Endothelial cell of umbilical vein (primary cell): Measurements from ENCODE around the gene CXCR6. TPM values are rescaled to one million over a fixed set of nuclear protein-coding genes. Genes with fewer than 3 reads are reported as not detected.

Experiments used
- BruUV-seq: library from RNA; stranded (reverse); fragments of 400-500 nt; replicated peaks from 2 replicates; lab custom pipeline; 2021; lab: Mats Ljungman, UMichigan
- CTCF ChIA-PET: fragments of 300-600, 350-600 bp; sonication (Branson Sonifier 250); formaldehyde crosslinking; loops from one replicate; lab custom pipeline; 2021; ENCODE audit warnings: antibody characterized with exemption, inconsistent platforms; lab: Charles Lee
- POLR2A ChIA-PET: fragments of 300-600, 350-600 bp; sonication (Branson Sonifier 250); formaldehyde crosslinking; loops from one replicate; lab custom pipeline; 2021; ENCODE audit warnings: antibody characterized with exemption, inconsistent platforms; lab: Charles Lee
- DNase-seq: peaks from one replicate; pipeline ENCODE4 v3.0.0-alpha.2; 2011; ENCODE audit warnings: low read depth, low spot score
- FAIRE-seq: peaks from 2 replicates; lab custom pipeline; 2011; peaks lifted over from hg19 to GRCh38; lab: Jason Lieb, UNC
- H2AFZ ChIP-seq: 2 replicates; pipeline ENCODE4 v1.6.0; 2012; ENCODE audit warnings: low read depth, low read length, control low read depth, inconsistent platforms
- H3K27ac ChIP-seq: 2 replicates; pipeline ENCODE4 v1.5.1; 2011; ENCODE audit warnings: low read depth, mild to moderate bottlenecking, control low read depth, low read length, moderate library complexity; ENCODE audit not compliant: insufficient read depth
- H3K27me3 ChIP-seq, 2 experiments: 2 replicates each; pipeline versions ENCODE4 v1.6.0 to v1.6.1; 2011; ENCODE audit warnings: low read length in 2 of 2, mixed read lengths in 1 of 2; ENCODE audit not compliant: control insufficient read depth in 2 of 2, insufficient read depth in 2 of 2
- H3K36me3 ChIP-seq, 2 experiments: 2 replicates in 1 of 2; 3 replicates in 1 of 2; pipeline ENCODE4 v1.5.1; 2011; ENCODE audit warnings: low read length in 2 of 2, mild to moderate bottlenecking in 1 of 2, moderate library complexity in 1 of 2; ENCODE audit not compliant: control insufficient read depth in 2 of 2, insufficient read depth in 2 of 2; ENCODE audit errors: extremely low read depth in 1 of 2
- H3K4me1 ChIP-seq: 3 replicates; pipeline ENCODE4 v1.5.1; 2011; ENCODE audit warnings: mild to moderate bottlenecking, low read length; ENCODE audit not compliant: control insufficient read depth, insufficient read depth; ENCODE audit errors: extremely low read depth
- H3K4me2 ChIP-seq: 2 replicates; pipeline ENCODE4 v1.6.1; 2011; ENCODE audit warnings: low read length, control low read depth, mixed read lengths; ENCODE audit not compliant: insufficient read depth
- H3K4me3 ChIP-seq, 3 experiments: fragments of 200-600 bp in 1 of 3; sonication (generic), shearing (Covaris generic) in 1 of 3; replicated peaks in 1 of 3; 2 replicates each; pipeline ENCODE4 v1.5.1; 2011 to 2016; ENCODE audit warnings: control low read depth in 3 of 3, low read length in 3 of 3, mild to moderate bottlenecking in 2 of 3, inconsistent platforms in 1 of 3, low read depth in 1 of 3, moderate library complexity in 1 of 3; ENCODE audit not compliant: insufficient read depth in 1 of 3
- H3K79me2 ChIP-seq: 2 replicates; pipeline ENCODE4 v1.6.0; 2012; ENCODE audit warnings: low read length, inconsistent platforms; ENCODE audit not compliant: control insufficient read depth, insufficient read depth
- H3K9ac ChIP-seq: replicated peaks from 2 replicates; pipeline ENCODE3; 2011; ENCODE audit warnings: low read length, control low read depth; ENCODE audit not compliant: insufficient read depth; ENCODE audit errors: extremely low read depth
- H3K9me1 ChIP-seq: replicated peaks from 3 replicates; pipeline ENCODE4 v1.6.0; 2011; ENCODE audit warnings: mild to moderate bottlenecking, low read length; ENCODE audit not compliant: control insufficient read depth, insufficient read depth; ENCODE audit errors: extremely low read depth
- H3K9me3 ChIP-seq: replicated peaks from 2 replicates; pipeline ENCODE4 v1.5.1; 2012; ENCODE audit warnings: low read length, inconsistent platforms; ENCODE audit not compliant: control insufficient read depth, insufficient read depth
- H4K20me1 ChIP-seq: replicated peaks from 2 replicates; pipeline ENCODE3; 2011; ENCODE audit warnings: mild to moderate bottlenecking, low read length; ENCODE audit not compliant: control insufficient read depth, insufficient read depth; ENCODE audit errors: extremely low read depth
- EZH2 ChIP-seq: IDR thresholded peaks from 2 replicates; pipeline ENCODE4 v1.6.1; 2012; ENCODE audit warnings: borderline replicate concordance, low read depth, mild to moderate bottlenecking, moderate library complexity, low read length, inconsistent platforms; ENCODE audit not compliant: severe bottlenecking
- FOS ChIP-seq: IDR thresholded peaks from 2 replicates; pipeline ENCODE4 v1.6.1; 2011; ENCODE audit warnings: mild to moderate bottlenecking, low read length, moderate library complexity, borderline replicate concordance; ENCODE audit not compliant: insufficient read depth
- GATA2 ChIP-seq: IDR thresholded peaks from 2 replicates; pipeline ENCODE4 v1.7.0; 2011; ENCODE audit warnings: low read depth, mild to moderate bottlenecking, moderate library complexity, mixed read lengths, low read length; ENCODE audit not compliant: insufficient read length, insufficient read depth
- JUN ChIP-seq: IDR thresholded peaks from 2 replicates; pipeline ENCODE4 v1.6.1; 2011; ENCODE audit warnings: borderline replicate concordance, low read depth; ENCODE audit not compliant: insufficient read length, insufficient read depth
- MAX ChIP-seq: IDR thresholded peaks from 2 replicates; pipeline ENCODE4 v1.6.1; 2011; ENCODE audit not compliant: insufficient read depth, insufficient read length
- MYC ChIP-seq: IDR thresholded peaks from one replicate; pipeline ENCODE4 v1.6.1; 2011; ENCODE audit warnings: mild to moderate bottlenecking, low read depth, low read length
- POLR2A ChIP-seq: IDR thresholded peaks from 2 replicates; pipeline ENCODE4 v1.6.1; 2012; ENCODE audit warnings: low read depth, mild to moderate bottlenecking, control low read depth, low read length
- POLR2AphosphoS5 ChIP-seq: IDR thresholded peaks from 2 replicates; pipeline ENCODE4 v1.6.1; 2012; ENCODE audit warnings: low read depth, mild to moderate bottlenecking, control low read depth, low read length, moderate library complexity; ENCODE audit not compliant: insufficient read depth
- dilution Hi-C: fragments of 300-500 bp; cut with MboI; formaldehyde crosslinking; loops from one replicate; pipeline ENCODE4 v1.15.0; 2019; ENCODE audit warnings: low sequenced_read_pairs; ENCODE audit not compliant: extremely low pct_ligation_motif_present
- intact Hi-C: fragments of 100-400 bp; cut with micrococcal nuclease; formaldehyde crosslinking; loops from one replicate; pipeline ENCODE4 v1.10.0; 2022
- polyA plus RNA-seq, 4 experiments: library from polyadenylated mRNA; depleted of rRNA in 3 of 4; stranded (reverse) in 3 of 4; unstranded in 1 of 4; fragments of >200 nt; gene quantifications; 2 replicates each; pipeline versions ENCODE4 v1.2.1 to v1.2.3, GENCODE V29; 2011 to 2012; ENCODE audit warnings: missing spikeins in 1 of 4
- total RNA-seq: library from RNA; stranded (reverse); gene quantifications from 2 replicates; pipeline ENCODE4 v1.2.3, GENCODE V29; 2021
- TF ChIP-seq, protein P1 (sequence below), 2 donors: IDR thresholded peaks; 1 replicate in 1 of 2; 2 replicates in 1 of 2; pipeline ENCODE4 v1.5.1; 2011; ENCODE audit warnings: low read length in 2 of 2, mild to moderate bottlenecking in 2 of 2, moderate library complexity in 2 of 2, control low read depth in 1 of 2, inconsistent platforms in 1 of 2, low read depth in 1 of 2; ENCODE audit not compliant: insufficient read depth in 1 of 2; ENCODE audit errors: extremely low read depth in 1 of 2

The CXCR6 gene
- total and polyA plus RNA-seq, 2 donors (not counting 3 experiments of a cell fraction or from before 2014, with no cell fraction given): not detected

DNA sequence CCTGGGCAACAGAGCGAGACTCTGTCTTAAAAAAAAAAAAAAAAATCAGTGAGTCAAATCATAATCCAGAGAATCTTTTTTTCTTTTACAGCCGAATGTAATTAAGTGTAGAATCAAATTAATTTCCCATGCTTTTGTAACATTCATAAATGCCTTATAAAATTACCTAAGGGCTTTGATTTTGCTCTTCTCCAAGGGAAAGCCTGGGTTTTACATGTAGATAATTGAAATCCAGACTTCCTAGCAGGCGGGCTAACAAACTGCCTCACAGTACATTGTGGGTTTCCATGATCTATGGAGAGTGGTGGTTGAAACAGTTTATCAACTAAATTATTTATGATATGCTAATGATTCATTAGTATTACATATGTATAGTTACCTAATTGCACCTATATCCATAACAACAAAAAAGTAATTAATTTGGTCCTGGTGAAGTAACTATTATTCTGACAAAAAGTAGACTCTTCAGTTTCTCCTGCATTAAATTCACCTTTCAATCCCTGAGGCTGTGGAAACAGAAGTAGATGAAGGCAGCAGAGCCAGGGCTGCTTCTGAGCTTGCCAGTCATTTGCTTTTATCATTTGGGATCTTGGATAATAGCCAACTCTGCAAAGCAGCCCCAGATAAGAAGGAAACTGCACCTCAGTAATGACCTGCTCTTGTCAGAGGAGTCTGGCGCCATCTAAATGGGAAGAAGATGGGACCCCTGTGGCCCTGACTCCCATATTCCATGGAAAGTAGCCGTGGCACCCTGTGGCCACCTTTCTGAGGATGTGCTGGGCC is 47.4 kb upstream of the CXCR6 start:
- dilution Hi-C loops: no loop called here
- POLR2A ChIA-PET: no interaction called here
- no peak overlapping the region for H3K4me2 ChIP-seq
- peaks cover 6 to 15% of the 10 kb centered on the region in 2 experiments for H3K27me3 ChIP-seq
- no peaks in the 10 kb centered on the region for H3K9me1 ChIP-seq
- peak; percentile 12 for FAIRE-seq
- no TSS peak for BruUV-seq
- H2AFZ ChIP-seq: no peak overlapping the region
- no peak overlapping the region for H3K4me3 ChIP-seq
- no peak overlapping the region for H3K27ac ChIP-seq
- H3K79me2 ChIP-seq: no peaks in the 10 kb centered on the region
- H4K20me1 ChIP-seq: no peaks in the 10 kb centered on the region
- H3K36me3 ChIP-seq: no peaks in the 10 kb centered on the region
- DNase-seq: no peak
- TF ChIP-seq EZH2 (no peak), JUN (no peak), POLR2A (no peak), GATA2 (no peak), MYC (no peak), MAX (no peak), POLR2AphosphoS5 (no peak), FOS (no peak)
- TF ChIP-seq, protein P1, sequence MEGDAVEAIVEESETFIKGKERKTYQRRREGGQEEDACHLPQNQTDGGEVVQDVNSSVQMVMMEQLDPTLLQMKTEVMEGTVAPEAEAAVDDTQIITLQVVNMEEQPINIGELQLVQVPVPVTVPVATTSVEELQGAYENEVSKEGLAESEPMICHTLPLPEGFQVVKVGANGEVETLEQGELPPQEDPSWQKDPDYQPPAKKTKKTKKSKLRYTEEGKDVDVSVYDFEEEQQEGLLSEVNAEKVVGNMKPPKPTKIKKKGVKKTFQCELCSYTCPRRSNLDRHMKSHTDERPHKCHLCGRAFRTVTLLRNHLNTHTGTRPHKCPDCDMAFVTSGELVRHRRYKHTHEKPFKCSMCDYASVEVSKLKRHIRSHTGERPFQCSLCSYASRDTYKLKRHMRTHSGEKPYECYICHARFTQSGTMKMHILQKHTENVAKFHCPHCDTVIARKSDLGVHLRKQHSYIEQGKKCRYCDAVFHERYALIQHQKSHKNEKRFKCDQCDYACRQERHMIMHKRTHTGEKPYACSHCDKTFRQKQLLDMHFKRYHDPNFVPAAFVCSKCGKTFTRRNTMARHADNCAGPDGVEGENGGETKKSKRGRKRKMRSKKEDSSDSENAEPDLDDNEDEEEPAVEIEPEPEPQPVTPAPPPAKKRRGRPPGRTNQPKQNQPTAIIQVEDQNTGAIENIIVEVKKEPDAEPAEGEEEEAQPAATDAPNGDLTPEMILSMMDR (IDR thresholded peaks at IDR 0.05; ENCODE audit: extremely low read depth in 1 of 2, insufficient read depth in 1 of 2, low read depth in 1 of 2, low read length in 2 of 2): no peak
- CTCF ChIA-PET: interaction anchor here (0.6 to 1.2 kb wide), 2 partner anchors 9 to 17 kb away, joined by 3 to 4 read pairs; no protein-coding TSS in a partner anchor
- intact Hi-C loops: no loop called here
- H3K9ac ChIP-seq: no peak overlapping the region
- no peaks in the 10 kb centered on the region for H3K9me3 ChIP-seq
- H3K4me1 ChIP-seq: no peaks in the 10 kb centered on the region
